Erythroblast (primary cell): Measurements from ENCODE around the gene EXOC6.

Experiments used
- GATA1 ChIP-seq: IDR thresholded peaks from 2 replicates; pipeline ENCODE4 v1.6.1; 2011; ENCODE audit warnings: low read depth, mild to moderate bottlenecking, control low read depth, low read length, moderate library complexity
- POLR2A ChIP-seq: IDR thresholded peaks from 2 replicates; pipeline ENCODE4 v1.6.1; 2011; ENCODE audit warnings: mild to moderate bottlenecking, low read length

GRCh38 chr10:93088466-93088865 lies 240.1 kb downstream of the EXOC6 start:
- TF ChIP-seq POLR2A (no peak), GATA1 (no peak)
